SU-DHL-6 (cell line): ENCODE data around the gene PRKCE.

Experiments used
- H2AFZ ChIP-seq: fragments of 200-600 bp; sonication (generic); 2 replicates; pipeline ENCODE4 v1.6.1; 2014; ENCODE audit warnings: low read depth, mild to moderate bottlenecking, moderate library complexity, mixed read lengths, antibody characterized with exemption, low read length; ENCODE audit not compliant: severe bottlenecking
- H3F3A ChIP-seq: fragments of 200-600 bp; shearing (Covaris generic); 2 replicates; pipeline ENCODE4 v1.6.0; 2016; ENCODE audit warnings: antibody characterized with exemption, mild to moderate bottlenecking; ENCODE audit not compliant: insufficient read depth
- H3K27ac ChIP-seq: fragments of 200-600 bp; sonication (generic); 2 replicates; pipeline ENCODE4 v1.5.1; 2016; ENCODE audit warnings: low read depth, mild to moderate bottlenecking, low read length, moderate library complexity, mixed read lengths
- H3K27me3 ChIP-seq: fragments of 200-600 bp; sonication (generic), shearing (Covaris generic); 2 replicates; pipeline ENCODE4 v1.6.0; 2014; ENCODE audit warnings: mild to moderate bottlenecking, low read length
- H3K36me3 ChIP-seq: fragments of 200-600 bp; sonication (generic); 2 replicates; pipeline ENCODE4 v1.6.1; 2014; ENCODE audit warnings: mild to moderate bottlenecking, low read length, mixed read lengths
- H3K4me2 ChIP-seq: fragments of 300-600, 200-600 bp; shearing (Covaris generic), sonication (generic); 2 replicates; pipeline ENCODE4 v1.6.0; 2014; ENCODE audit warnings: low read length, low read depth, mild to moderate bottlenecking; ENCODE audit not compliant: poor library complexity, severe bottlenecking
- H3K4me3 ChIP-seq: fragments of 200-600 bp; sonication (generic); 2 replicates; pipeline ENCODE4 v1.5.1; 2014; ENCODE audit warnings: antibody characterized with exemption, low read length, mild to moderate bottlenecking, mixed read lengths; ENCODE audit not compliant: insufficient read depth, poor library complexity, severe bottlenecking
- H3K79me2 ChIP-seq: fragments of 200-600 bp; sonication (generic); 2 replicates; pipeline ENCODE4 v1.6.1; 2014; ENCODE audit warnings: mild to moderate bottlenecking, low read length, moderate library complexity; ENCODE audit not compliant: insufficient read depth
- H3K9ac ChIP-seq: fragments of 200-600 bp; sonication (generic); 2 replicates; pipeline ENCODE4 v1.7.0; 2014; ENCODE audit warnings: mild to moderate bottlenecking, low read length
- H3K9me2 ChIP-seq: fragments of 200-600 bp; sonication (generic); replicated peaks from 2 replicates; pipeline ENCODE4 v1.6.1; 2014; ENCODE audit warnings: low read length; ENCODE audit not compliant: insufficient read depth
- H3K9me3 ChIP-seq: fragments of 200-600 bp; sonication (generic); 2 replicates; pipeline ENCODE4 v1.6.1; 2014; ENCODE audit warnings: low read length, mixed read lengths; ENCODE audit not compliant: insufficient read depth
- H4K20me1 ChIP-seq: fragments of 200-600 bp; sonication (generic); 2 replicates; pipeline ENCODE4 v1.6.1; 2014; ENCODE audit warnings: low read depth, mild to moderate bottlenecking, antibody characterized with exemption, low read length, moderate library complexity, mixed read lengths
- EZH2phosphoT487 ChIP-seq: fragments of 200-600 bp; sonication (generic), shearing (Covaris generic); conservative IDR thresholded peaks from 2 replicates; pipeline ENCODE4 v1.6.1; 2018; ENCODE audit warnings: mild to moderate bottlenecking, antibody characterized with exemption, low read length, moderate library complexity, mixed read lengths
- TF ChIP-seq, protein P1 (sequence below): fragments of 200-600 bp; sonication (generic); IDR thresholded peaks from one replicate; pipeline ENCODE4 v1.5.1; 2017; ENCODE audit warnings: antibody characterized with exemption, mild to moderate bottlenecking, low read length, moderate library complexity; ENCODE audit not compliant: insufficient read depth, poor library complexity, severe bottlenecking

The PRKCE gene

DNA sequence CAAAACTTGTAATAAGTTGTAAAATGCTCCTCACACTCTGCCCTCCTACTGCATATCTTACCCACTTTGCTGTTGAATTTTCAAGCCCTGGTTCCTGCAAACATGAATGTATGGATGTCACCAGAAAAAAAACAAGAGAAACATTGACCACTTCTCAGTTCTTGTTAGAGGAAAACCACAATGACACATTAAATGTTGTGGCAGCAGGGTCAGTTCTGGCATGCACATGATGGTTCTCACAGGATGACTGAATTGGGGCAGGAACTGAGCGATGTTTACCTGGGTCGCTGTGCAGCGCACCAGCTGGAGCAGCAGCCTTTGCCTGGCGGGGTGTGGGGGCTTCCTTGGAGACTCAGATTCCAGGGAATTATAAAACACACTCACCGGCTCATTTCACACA is 14.0 kb upstream of the PRKCE start:
- no peak overlapping the region for H3K27ac ChIP-seq
- no peaks in the 10 kb centered on the region for H3K9me3 ChIP-seq
- H3K9ac ChIP-seq: no peak overlapping the region
- H4K20me1 ChIP-seq: no peaks in the 10 kb centered on the region
- no peak overlapping the region for H3K4me2 ChIP-seq
- no peak overlapping the region for H3K4me3 ChIP-seq
- H2AFZ ChIP-seq: no peak overlapping the region
- no peaks in the 10 kb centered on the region for H3K27me3 ChIP-seq
- TF ChIP-seq EZH2phosphoT487: no peak
- TF ChIP-seq, protein P1, sequence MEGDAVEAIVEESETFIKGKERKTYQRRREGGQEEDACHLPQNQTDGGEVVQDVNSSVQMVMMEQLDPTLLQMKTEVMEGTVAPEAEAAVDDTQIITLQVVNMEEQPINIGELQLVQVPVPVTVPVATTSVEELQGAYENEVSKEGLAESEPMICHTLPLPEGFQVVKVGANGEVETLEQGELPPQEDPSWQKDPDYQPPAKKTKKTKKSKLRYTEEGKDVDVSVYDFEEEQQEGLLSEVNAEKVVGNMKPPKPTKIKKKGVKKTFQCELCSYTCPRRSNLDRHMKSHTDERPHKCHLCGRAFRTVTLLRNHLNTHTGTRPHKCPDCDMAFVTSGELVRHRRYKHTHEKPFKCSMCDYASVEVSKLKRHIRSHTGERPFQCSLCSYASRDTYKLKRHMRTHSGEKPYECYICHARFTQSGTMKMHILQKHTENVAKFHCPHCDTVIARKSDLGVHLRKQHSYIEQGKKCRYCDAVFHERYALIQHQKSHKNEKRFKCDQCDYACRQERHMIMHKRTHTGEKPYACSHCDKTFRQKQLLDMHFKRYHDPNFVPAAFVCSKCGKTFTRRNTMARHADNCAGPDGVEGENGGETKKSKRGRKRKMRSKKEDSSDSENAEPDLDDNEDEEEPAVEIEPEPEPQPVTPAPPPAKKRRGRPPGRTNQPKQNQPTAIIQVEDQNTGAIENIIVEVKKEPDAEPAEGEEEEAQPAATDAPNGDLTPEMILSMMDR: no peak
- no peaks in the 10 kb centered on the region for H3F3A ChIP-seq
- no peaks in the 10 kb centered on the region for H3K79me2 ChIP-seq
- no peaks in the 10 kb centered on the region for H3K36me3 ChIP-seq
- H3K9me2 ChIP-seq: no peaks in the 10 kb centered on the region

DNA sequence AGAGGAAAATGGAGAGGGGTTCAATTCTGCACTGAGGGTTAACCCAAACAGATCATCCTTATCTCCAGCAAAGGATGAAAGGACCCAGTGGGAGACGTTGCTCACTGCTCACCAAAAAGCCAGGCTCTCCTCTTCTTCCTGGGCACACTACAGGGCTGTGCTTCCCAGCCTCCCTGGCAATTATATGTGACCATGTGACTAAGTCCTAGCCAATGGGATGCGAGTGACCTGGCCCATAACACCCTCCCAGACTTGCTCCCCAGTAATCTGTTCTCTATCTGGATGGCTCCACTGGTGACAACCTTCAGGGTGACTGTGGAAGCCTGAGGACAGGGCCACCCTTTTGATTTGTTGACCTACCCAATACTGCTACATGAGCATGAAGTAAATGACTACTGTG is 10.9 kb upstream of the PRKCE start:
- H3K27ac ChIP-seq: no peak overlapping the region
- no peaks in the 10 kb centered on the region for H3K79me2 ChIP-seq
- H3K9me3 ChIP-seq: no peaks in the 10 kb centered on the region
- no peak for TF ChIP-seq EZH2phosphoT487
- TF ChIP-seq, protein P1: no peak
- H3K27me3 ChIP-seq: no peaks in the 10 kb centered on the region
- H2AFZ ChIP-seq: no peak overlapping the region
- no peaks in the 10 kb centered on the region for H3K9me2 ChIP-seq
- no peaks in the 10 kb centered on the region for H3K36me3 ChIP-seq
- no peak overlapping the region for H3K4me3 ChIP-seq
- no peak overlapping the region for H3K9ac ChIP-seq
- H3F3A ChIP-seq: no peaks in the 10 kb centered on the region
- H3K4me2 ChIP-seq: no peak overlapping the region
- H4K20me1 ChIP-seq: no peaks in the 10 kb centered on the region

DNA sequence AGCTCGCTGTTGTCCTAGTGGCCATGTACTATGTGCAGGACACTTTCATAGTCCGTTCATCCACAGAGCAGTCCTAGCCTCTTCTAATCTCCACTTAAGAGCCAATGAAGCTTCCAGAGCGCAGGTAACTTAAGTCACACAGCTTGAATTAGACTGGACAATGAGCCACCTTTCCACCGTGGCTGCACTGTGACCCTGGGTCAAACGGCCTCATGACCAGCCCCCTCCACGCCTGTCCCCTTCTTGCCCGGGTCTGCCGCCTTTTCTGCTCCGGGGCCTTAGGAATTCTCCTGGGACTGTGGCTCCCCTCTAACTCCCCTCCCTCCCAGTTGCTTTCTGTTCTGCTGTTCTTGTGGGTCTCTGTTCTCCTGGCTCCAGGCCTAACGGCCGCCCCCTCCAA is 8.4 kb upstream of the PRKCE start:
- Histone ChIP-seq H3K79me2 (no peaks in the 10 kb centered on the region), H2AFZ (no peak overlapping the region), H3K36me3 (no peaks in the 10 kb centered on the region), H3F3A (no peaks in the 10 kb centered on the region), H3K27ac (no peak overlapping the region), H3K9me2 (no peaks in the 10 kb centered on the region), H4K20me1 (no peaks in the 10 kb centered on the region), H3K4me2 (no peak overlapping the region), H3K27me3 (no peaks in the 10 kb centered on the region), H3K4me3 (no peak overlapping the region), H3K9me3 (no peaks in the 10 kb centered on the region), H3K9ac (no peak overlapping the region)
- no peak for TF ChIP-seq EZH2phosphoT487
- TF ChIP-seq, protein P1: no peak
